HEK293 (cell line): ENCODE data around the gene TRAPPC2L.

Experiments
- CTCF ChIA-PET: fragments of 350-600 bp; formaldehyde crosslinking; extraction: SDS; loops from one replicate; lab custom pipeline; 2021; ENCODE audit warnings: antibody characterized with exemption; lab: Yijun Ruan, JAX
- POLR2A ChIA-PET: fragments of 300-600 bp; formaldehyde crosslinking; extraction: SDS; loops from one replicate; lab custom pipeline; 2020; ENCODE audit warnings: antibody characterized with exemption, inconsistent platforms; lab: Yijun Ruan, JAX
- H3K27ac ChIP-seq: fragments of 200-500 bp; sonication (Bioruptor generic); 2 replicates; pipeline ENCODE4 v1.5.1; 2014; ENCODE audit warnings: low read depth, low read length, control low read depth, inconsistent platforms; ENCODE audit errors: extremely low read depth
- H3K36me3 ChIP-seq, 2 experiments: fragments of 200-500 bp in 1 of 2; sonication (Bioruptor generic) in 1 of 2; 1 replicate in 1 of 2; 2 replicates in 1 of 2; pipeline ENCODE4 v1.5.1; 2014 to 2017; ENCODE audit warnings: inconsistent platforms in 2 of 2, low read length in 2 of 2; ENCODE audit not compliant: control insufficient read depth in 2 of 2, insufficient read depth in 1 of 2
- H3K4me1 ChIP-seq: fragments of 200-500 bp; sonication (Bioruptor generic); 2 replicates; pipeline ENCODE4 v1.5.1; 2014; ENCODE audit warnings: mild to moderate bottlenecking, low read length, inconsistent platforms; ENCODE audit not compliant: control insufficient read depth, insufficient read depth
- H3K4me3 ChIP-seq: 2 replicates; pipeline ENCODE4 v1.5.1; 2011; ENCODE audit warnings: low read depth, mild to moderate bottlenecking, control low read depth, low read length, moderate library complexity
- H3K9me3 ChIP-seq: fragments of 200-500 bp; sonication (Bioruptor generic); 2 replicates; pipeline ENCODE4 v1.5.1; 2014; ENCODE audit warnings: low read depth, low read length, inconsistent platforms; ENCODE audit not compliant: control insufficient read depth, insufficient read depth
- FEZF1 ChIP-seq: fragments of 450-650 bp; formaldehyde crosslinking; IDR thresholded peaks from 2 replicates; pipeline ENCODE4 v1.5.1; 2016; ENCODE audit warnings: missing biosample characterization, missing genetic modification characterization
- GLI4 ChIP-seq: fragments of 450-650 bp; formaldehyde crosslinking; IDR thresholded peaks from 2 replicates; pipeline ENCODE4 v1.5.1; 2016; ENCODE audit warnings: missing biosample characterization, missing genetic modification characterization
- OSR2 ChIP-seq: fragments of 450-650 bp; formaldehyde crosslinking; IDR thresholded peaks from 2 replicates; pipeline ENCODE4 v1.5.1; 2016; ENCODE audit warnings: missing biosample characterization, missing genetic modification characterization
- SP7 ChIP-seq: fragments of 450-650 bp; formaldehyde crosslinking; IDR thresholded peaks from 2 replicates; pipeline ENCODE4 v1.5.1; 2016; ENCODE audit warnings: missing biosample characterization, missing genetic modification characterization
- ZFP3 ChIP-seq: fragments of 450-650 bp; formaldehyde crosslinking; IDR thresholded peaks from 2 replicates; pipeline ENCODE4 v1.5.1; 2016; ENCODE audit warnings: low read depth, missing biosample characterization, missing genetic modification characterization
- ZNF148 ChIP-seq: fragments of 450-650 bp; formaldehyde crosslinking; IDR thresholded peaks from 2 replicates; pipeline ENCODE4 v1.5.0; 2017; ENCODE audit warnings: missing biosample characterization, missing genetic modification characterization, borderline replicate concordance
- ZNF302 ChIP-seq: fragments of 450-650 bp; formaldehyde crosslinking; IDR thresholded peaks from 2 replicates; pipeline ENCODE4 v1.5.1; 2016; ENCODE audit warnings: missing biosample characterization, missing genetic modification characterization, low read depth
- ZNF37A ChIP-seq: fragments of 450-650 bp; IDR thresholded peaks from 2 replicates; pipeline ENCODE4 v1.5.1; 2018; ENCODE audit warnings: missing biosample characterization, missing genetic modification characterization
- ZNF391 ChIP-seq: fragments of 450-650 bp; formaldehyde crosslinking; IDR thresholded peaks from 2 replicates; pipeline ENCODE4 v1.5.1; 2016; ENCODE audit warnings: low read depth, missing biosample characterization, missing genetic modification characterization, borderline replicate concordance
- ZNF48 ChIP-seq: fragments of 450-650 bp; formaldehyde crosslinking; IDR thresholded peaks from 2 replicates; pipeline ENCODE4 v1.5.1; 2016; ENCODE audit warnings: missing biosample characterization, missing genetic modification characterization
- ZNF510 ChIP-seq: fragments of 450-650 bp; formaldehyde crosslinking; IDR thresholded peaks from 2 replicates; pipeline ENCODE4 v1.5.1; 2018; ENCODE audit warnings: mild to moderate bottlenecking, missing genetic modification characterization, missing biosample characterization; ENCODE audit not compliant: insufficient replicate concordance
- ZNF513 ChIP-seq: fragments of 450-650 bp; IDR thresholded peaks from 2 replicates; pipeline ENCODE4 v1.5.1; 2018; ENCODE audit warnings: missing biosample characterization, missing genetic modification characterization
- ZNF518A ChIP-seq: fragments of 450-650 bp; formaldehyde crosslinking; conservative IDR thresholded peaks from 2 replicates; pipeline ENCODE4 v1.5.1; 2016; ENCODE audit warnings: low read depth, missing biosample characterization, missing genetic modification characterization
- ZNF530 ChIP-seq: fragments of 450-650 bp; formaldehyde crosslinking; IDR thresholded peaks from 2 replicates; pipeline ENCODE4 v1.5.1; 2016; ENCODE audit warnings: low read depth, missing biosample characterization, missing genetic modification characterization
- ZNF549 ChIP-seq: fragments of 450-650 bp; IDR thresholded peaks from 2 replicates; pipeline ENCODE4 v1.5.1; 2018; ENCODE audit warnings: missing biosample characterization, missing genetic modification characterization, mild to moderate bottlenecking, inconsistent platforms, moderate library complexity
- ZNF561 ChIP-seq: fragments of 450-650 bp; IDR thresholded peaks from 2 replicates; pipeline ENCODE4 v1.5.1; 2018; ENCODE audit warnings: missing biosample characterization, missing genetic modification characterization, borderline replicate concordance
- ZNF776 ChIP-seq: fragments of 450-650 bp; formaldehyde crosslinking; IDR thresholded peaks from 2 replicates; pipeline ENCODE4 v1.5.0; 2017; ENCODE audit warnings: missing biosample characterization, missing genetic modification characterization, borderline replicate concordance

Gene TRAPPC2L

GRCh38 chr16:88851616-88852015 lies 5.3 kb upstream of the TRAPPC2L start:
- POLR2A ChIA-PET = no interaction called here
- CTCF ChIA-PET = interaction anchor here (1.0 kb wide), 1 partner anchor 315 kb away, joined by 3 read pairs; no protein-coding TSS in a partner anchor
- Histone ChIP-seq H3K36me3 (peaks cover 0 to 3% of the 10 kb centered on the region in 2 experiments; a peak in 1 of 3 replicates), H3K4me1 (no peaks in the 10 kb centered on the region), H3K9me3 (no peaks in the 10 kb centered on the region), H3K4me3 (no peak overlapping the region), H3K27ac (no peak overlapping the region)
- TF ChIP-seq ZNF561 (tag by site-specific recombination) (no peak), GLI4 (tag by site-specific recombination) (no peak), ZNF48 (tag by site-specific recombination) (no peak), ZNF302 (tag by site-specific recombination) (no peak), ZNF530 (no peak), ZFP3 (tag by site-specific recombination) (no peak), ZNF148 (tag by site-specific recombination) (no peak), ZNF513 (tag by site-specific recombination) (no peak), ZNF518A (tag by site-specific recombination) (no peak), ZNF391 (no peak), OSR2 (no peak), SP7 (tag by site-specific recombination) (no peak), ZNF549 (tag by site-specific recombination) (no peak), FEZF1 (no peak), ZNF510 (tag by site-specific recombination) (no peak), ZNF37A (tag by site-specific recombination) (no peak), ZNF776 (tag by site-specific recombination) (no peak)
